ENCODE data around the gene RRBP1.
A peak's percentile ranks its signal among the peaks of the same experiment; 100 is the strongest.

RRBP1 gene

DNA sequence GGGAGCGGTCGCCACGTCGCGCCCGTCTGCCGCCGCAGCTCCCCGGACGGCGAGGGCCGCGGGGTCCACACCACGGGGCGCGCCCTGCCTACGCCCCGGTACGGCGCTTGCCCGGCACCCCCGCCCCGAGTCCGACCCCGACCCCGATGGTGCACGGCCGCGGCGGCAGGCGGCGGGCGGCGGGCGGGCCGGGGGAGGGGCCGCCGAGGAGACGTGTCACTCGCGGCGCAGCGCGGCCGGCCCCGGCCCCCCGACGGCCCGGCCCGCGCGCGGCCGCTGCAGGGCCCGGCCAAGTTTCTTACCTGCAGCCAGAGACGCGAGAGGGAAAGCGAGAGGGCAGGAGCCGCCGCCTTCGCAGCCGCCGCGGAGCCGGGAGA, 328 bp downstream of the RRBP1 start:
- no peak for DNase-seq (ENCODE audit: low read depth in 1 of 2, low spot score in 1 of 2)

DNA sequence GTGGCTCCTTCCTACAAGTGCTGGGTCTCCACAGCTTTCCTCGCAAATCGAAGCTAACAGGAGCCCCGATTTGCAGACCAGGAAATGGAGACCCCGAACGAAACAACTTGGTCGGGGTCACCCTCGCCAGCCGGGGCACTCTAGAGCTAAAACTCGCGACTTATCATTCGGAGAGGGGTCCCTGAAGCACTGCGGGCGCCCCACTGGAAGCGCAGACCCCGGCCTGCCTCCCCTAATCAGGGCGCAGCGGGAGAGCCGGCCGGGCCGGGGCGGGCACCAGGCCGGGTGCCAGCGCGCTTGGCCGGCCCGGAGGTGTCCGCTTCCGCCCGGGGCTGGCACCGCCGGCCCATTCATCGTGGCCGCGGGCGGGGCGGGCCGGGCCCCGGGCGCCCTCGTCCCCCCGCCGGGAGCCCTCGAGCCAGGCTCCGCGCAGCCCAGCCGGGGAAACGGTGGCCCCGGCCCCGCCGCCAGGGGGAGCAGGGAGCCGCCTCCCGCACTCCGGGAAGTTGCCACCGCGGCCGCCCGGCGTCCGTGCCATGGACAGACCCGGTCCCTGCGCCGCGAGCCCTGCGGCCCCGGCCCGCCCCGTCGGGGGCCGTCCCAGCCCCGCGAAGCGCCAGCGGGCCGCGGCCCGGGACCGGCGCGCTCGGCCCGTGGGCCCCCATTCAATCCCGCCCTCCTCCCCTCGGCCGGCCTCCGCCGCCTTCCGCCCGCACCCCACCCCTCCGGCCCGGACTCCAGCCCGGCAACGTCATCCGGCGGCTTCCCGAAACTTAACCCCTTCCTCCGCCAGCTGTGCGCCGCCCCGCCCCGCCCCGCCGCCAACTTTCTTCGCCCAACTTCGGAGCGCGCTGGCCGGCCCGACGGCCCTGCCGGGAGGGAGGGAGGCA, 961 bp downstream of the RRBP1 start:
- peak; percentile 68 for DNase-seq (ENCODE audit: low read depth in 1 of 2, low spot score in 1 of 2)

DNA sequence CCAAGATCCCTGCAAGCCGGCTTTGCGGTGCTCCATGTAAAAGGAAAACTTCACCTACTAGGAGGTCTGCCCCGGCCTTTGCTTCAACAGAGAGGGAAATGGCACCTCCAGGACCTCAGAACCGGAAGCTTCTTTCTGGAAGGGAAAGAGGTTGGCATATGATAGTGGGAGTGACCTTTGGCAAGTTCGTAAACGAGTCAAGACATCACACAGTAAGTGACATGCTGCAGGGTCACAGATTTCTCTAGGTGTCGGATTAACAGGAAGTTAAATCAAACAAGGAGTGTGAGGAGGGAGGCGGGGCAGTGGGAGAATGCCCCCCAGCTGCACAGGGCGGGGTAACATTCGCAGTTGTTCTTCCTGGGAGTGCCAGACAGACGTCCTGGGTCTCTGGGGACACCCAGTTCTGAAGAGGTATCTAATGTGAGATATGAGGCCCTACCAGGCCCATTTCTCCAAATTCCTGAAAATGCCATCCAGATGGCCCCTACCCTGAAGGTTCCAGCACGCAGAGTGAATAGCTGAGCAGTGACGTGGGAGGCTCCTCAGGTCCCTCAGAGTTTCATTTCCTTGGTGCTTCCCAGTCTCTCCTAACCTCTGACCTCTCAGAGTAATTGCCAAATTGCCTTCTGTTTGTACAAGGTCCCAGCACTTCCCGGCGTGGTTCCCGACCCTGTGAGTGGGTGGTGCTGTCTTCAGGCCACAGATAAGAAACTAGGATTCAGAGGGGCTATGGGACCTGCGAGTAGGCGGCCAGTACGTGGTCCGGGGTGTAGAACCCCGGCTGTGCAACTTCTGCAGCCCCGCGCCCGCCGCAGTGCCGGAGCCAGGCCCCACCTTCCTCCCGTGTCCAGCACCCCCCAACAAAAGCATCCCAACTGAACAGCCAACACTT, 1.9 kb downstream of the RRBP1 start:
- DNase-seq (ENCODE audit: low read depth in 1 of 2, low spot score in 1 of 2): no peak

DNA sequence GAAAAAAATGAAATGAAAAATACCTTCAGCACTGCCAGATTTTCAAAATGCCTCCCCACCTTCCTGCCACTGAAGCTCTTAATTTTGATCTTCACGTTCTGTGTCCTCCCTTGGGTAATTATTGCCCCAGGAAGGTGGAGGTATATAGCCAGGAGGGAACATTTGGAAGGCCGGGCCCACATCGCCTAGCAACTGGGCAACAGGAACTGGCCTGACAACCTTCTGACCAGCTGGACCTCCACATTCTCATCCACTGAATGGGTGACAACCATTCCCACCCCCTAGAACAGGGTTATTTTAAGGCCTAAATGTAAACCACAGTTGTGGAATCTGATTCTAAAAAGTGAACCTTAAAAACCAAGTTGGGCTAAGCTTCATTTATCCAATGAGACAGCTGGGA, 3.2 kb downstream of the RRBP1 start:
- DNase-seq (ENCODE audit: low read depth in 1 of 2, low spot score in 1 of 2): no peak

DNA sequence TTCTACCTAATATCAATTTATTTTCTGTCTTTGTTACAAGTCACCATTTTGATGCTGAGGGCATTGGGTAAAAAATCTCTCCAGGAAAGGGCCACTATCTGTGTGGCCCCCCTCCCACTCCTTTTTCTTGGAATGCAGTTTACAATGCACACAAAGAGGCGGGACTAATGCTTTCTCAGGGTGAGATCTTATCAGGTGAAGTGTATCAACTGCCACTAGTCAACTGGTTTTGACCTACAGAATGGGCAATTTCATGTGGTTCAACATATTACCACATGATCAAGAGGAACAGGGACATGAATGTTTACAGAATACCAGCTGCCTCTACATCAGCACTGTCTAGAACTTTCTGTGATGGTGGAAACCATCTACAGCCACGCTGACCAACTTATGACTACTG, 3.7 kb downstream of the RRBP1 start:
- no peak for DNase-seq (ENCODE audit: low read depth in 1 of 2, low spot score in 1 of 2)

DNA sequence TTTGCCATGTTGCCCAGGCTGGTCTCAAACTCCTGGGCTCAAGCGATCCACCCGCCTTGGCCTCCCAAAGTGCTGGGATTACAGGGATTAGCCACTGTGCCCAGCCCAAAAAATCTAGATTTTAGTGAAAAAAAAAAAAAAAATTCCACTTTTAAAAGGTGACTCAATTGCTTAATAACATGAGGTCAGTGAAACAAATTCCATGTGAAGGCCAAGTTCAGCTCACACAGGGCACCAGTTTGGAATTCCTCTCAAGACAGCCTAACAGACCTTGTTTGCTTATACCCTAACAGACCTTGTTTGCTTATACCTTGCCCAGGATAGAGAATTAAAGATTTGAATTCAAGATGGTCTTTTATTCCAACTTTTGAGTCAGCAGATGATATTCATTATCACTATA, 5.1 kb downstream of the RRBP1 start:
- DNase-seq (ENCODE audit: low read depth in 1 of 2, low spot score in 1 of 2): no peak

DNA sequence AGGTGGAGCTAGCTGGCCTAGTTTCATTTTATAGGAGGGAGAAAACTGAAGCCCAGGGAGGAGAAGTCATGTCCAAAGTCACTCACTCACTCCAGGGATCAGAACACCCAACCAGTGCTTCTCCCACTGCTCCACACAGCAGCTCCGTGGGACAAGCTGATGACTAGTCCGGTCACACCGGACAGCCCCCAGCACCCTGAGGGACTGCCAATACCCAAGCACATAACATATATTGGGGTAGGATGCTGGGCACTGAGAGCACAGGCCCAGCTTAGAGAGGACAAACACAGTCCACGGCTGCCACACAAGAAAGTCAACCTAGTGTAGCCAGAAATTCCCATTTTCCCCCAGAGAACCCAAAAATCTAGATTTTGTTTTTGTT, 5.7 kb downstream of the RRBP1 start:
- DNase-seq (ENCODE audit: low read depth in 1 of 2, low spot score in 1 of 2): no peak

DNA sequence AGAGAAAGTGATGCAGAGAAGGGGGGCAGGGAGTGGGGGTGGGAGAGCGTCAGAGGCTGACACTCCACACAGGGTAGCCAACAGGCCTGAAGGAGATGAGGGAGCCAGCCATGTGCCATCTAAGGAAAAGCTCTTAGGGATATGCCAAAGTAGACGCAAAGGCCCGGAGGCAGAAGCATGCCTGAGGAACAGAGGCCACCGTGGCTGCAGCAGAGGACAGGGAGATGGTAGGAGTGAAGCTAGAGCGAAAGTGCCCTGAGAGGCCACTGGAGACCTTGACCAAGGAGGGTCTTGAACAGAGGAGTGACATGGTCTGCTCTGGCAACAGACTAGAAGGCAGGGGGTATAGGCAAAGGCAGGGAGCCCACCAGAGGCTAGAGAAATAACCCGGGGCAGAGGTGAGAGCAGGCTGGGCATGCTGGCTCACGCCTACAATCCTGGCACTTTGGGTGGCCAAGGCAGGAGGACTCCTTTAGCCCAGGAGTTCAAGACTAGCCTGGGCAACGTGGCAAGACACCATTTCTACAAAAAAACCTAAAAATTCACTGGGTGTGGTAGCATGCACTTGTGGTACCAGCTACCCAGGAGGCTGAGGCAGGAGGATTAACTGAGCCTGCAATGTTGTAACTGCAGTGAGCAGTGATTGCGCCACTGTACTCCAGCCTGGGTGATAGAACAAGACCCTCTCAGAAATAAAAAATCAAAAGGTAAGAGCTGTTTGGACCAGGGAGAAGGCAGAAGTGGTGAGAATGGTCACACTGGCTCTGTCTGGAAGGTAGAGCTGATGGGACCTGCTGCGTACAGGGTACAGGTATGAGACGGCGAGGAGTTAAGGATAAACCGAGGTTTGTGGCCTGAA, 6.3 kb downstream of the RRBP1 start:
- DNase-seq (ENCODE audit: low read depth in 1 of 2, low spot score in 1 of 2): no peak

- no peak for DNase-seq (ENCODE audit: low read depth in 1 of 2, low spot score in 1 of 2)
Observed at GRCh38 chr20:17674722-17675518, 7.1 kb downstream of the RRBP1 start.

DNA sequence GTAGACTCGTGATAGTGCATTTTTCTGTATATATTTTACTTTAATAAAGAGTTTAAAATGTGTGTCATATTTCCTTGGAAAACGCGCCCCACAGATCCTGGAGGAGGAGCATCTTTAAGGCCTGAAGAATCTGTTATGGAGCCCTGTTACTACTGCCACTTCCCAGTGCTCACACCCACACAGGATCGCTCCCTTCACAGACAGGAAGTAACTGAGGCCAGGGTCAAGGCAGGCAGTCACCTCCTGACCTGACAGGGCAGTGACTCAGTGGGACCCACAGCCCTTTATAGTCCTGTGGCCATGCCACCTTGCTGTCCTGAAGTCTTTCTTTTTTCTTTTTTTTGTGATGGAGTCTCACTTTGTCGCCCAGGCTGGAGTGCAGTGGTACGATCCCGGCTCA, 9.0 kb downstream of the RRBP1 start:
- no peak for DNase-seq (ENCODE audit: low read depth in 1 of 2, low spot score in 1 of 2)

DNA sequence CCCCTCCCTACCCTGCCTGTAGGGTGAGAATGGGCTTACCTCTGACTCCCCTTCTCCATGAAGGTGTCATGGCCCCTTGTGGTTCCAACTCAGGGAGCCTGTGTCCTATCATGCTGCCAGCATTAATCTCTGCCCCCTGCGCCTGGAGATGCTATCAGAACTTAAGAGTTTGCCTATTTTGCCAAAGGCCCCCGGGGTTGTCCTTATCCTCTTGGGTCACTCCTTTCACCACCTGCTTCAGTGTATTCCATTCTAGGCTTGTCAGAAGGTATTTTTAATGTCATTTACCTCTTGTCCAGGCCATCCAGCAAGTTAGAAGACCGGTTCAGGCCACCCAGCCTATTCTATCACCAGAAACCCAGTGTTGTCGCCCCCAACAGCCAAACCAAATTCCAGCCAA, 10.5 kb downstream of the RRBP1 start:
- no peak for DNase-seq (ENCODE audit: low read depth in 1 of 2, low spot score in 1 of 2)

DNA sequence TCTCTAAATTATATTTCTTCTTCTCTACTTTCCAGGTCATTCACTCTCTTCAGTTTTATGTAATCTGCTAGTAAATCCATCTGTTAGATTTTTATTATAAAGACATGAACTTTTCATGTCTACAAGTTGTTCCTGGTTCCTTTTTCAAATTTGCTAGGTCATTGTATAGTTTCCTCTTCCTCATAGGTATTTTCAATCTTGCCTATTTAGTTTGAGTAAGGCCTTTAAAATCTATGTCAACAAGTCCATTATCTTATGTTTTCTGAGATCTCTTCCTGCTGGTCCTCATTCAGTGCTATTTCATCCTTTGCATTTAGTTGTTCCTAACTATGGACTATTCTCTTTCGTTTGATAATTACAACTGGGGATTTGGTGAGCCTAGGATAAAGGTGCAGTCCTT, 11.0 kb downstream of the RRBP1 start:
- no peak for DNase-seq (ENCODE audit: low read depth in 1 of 2, low spot score in 1 of 2)

GRCh38 chr20:17669306-17669931, 12.6 kb downstream of the RRBP1 start:
- no peak for DNase-seq (ENCODE audit: low read depth in 1 of 2, low spot score in 1 of 2)

- no peak for DNase-seq (ENCODE audit: low read depth in 1 of 2, low spot score in 1 of 2)
Observed at GRCh38 chr20:17668432-17668831, 13.6 kb downstream of the RRBP1 start.

- no peak for DNase-seq (ENCODE audit: low read depth in 1 of 2, low spot score in 1 of 2)
Observed at GRCh38 chr20:17667445-17667844, 14.6 kb downstream of the RRBP1 start.

GRCh38 chr20:17666481-17666880, 15.6 kb downstream of the RRBP1 start:
- DNase-seq (ENCODE audit: low read depth in 1 of 2, low spot score in 1 of 2): no peak

- DNase-seq (ENCODE audit: low read depth in 1 of 2, low spot score in 1 of 2): no peak
Observed at GRCh38 chr20:17665756-17666155, 16.3 kb downstream of the RRBP1 start.

GRCh38 chr20:17664025-17664633, 17.9 kb downstream of the RRBP1 start:
- no peak for DNase-seq (ENCODE audit: low read depth in 1 of 2, low spot score in 1 of 2)

DNA sequence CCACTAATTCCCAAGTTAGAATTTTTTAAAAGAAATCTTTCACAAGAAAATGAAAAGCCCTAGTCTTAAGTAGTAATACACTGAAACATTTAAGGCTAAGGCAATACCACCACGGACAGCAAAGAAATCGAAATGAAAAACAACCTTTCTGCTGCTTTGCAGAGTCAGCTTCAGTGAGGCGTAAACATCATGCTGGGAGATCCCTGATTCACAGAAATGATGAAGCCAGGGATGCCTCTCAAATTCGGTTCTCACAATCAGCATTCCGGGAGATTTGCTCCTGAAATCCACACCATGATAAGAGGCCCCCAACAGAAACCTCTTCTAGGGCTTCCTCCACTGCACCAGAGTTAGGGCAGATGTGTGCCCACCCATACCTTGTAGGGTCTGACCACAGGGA, 18.6 kb downstream of the RRBP1 start:
- no peak for DNase-seq (ENCODE audit: low read depth in 1 of 2, low spot score in 1 of 2)

DNA sequence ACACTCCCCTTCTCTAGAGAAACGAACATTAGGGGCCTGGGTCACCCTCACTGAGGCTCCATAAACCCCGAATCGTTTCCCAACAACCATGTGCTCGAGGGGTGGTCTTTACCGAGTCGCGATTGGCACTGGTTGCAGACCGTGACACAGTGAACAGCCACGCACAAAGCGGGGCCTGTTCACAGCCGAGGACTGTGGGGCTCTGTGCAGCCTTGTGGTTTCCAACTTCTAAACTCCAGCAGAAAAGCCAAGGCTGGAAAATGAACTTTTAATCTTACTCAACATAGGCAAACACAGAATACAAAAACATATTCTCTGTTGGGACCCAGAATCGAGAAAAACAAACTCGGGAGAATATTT, 19.0 kb downstream of the RRBP1 start:
- DNase-seq (ENCODE audit: low read depth in 1 of 2, low spot score in 1 of 2): no peak

Data from activated T-helper 1 cell treated with anti-CD3 and anti-CD28 coated beads, Interleukin-2, amount 50 U/mL, for 16 hours (primary cell).